H1 (cell line): ENCODE results near the gene TRPV4. TPM values are rescaled to one million over a fixed set of nuclear protein-coding genes. Genes with fewer than 3 reads are reported as not detected.

Experiments used
- BRCA1 ChIP-seq: IDR thresholded peaks from 2 replicates; pipeline ENCODE4 v1.6.1; 2012; ENCODE audit warnings: low read depth, low read length, improper control_type of control experiment
- EGR1 ChIP-seq: IDR thresholded peaks from 2 replicates; pipeline ENCODE4 v1.6.1; 2011; ENCODE audit warnings: low read depth, low read length, borderline replicate concordance
- NRF1 ChIP-seq: IDR thresholded peaks from 2 replicates; pipeline ENCODE4 v1.6.1; 2011; ENCODE audit warnings: mild to moderate bottlenecking, low read depth, low read length, improper control_type of control experiment
- SIX5 ChIP-seq: IDR thresholded peaks from 2 replicates; pipeline ENCODE4 v1.6.1; 2011; ENCODE audit warnings: mild to moderate bottlenecking, low read depth, low read length
- TBP ChIP-seq: IDR thresholded peaks from 2 replicates; pipeline ENCODE4 v1.6.1; 2011; ENCODE audit warnings: low read depth, low read length, improper control_type of control experiment
- polyA plus RNA-seq, 7 experiments: library from polyadenylated mRNA; depleted of rRNA in 3 of 7; stranded (reverse) in 5 of 7; unstranded in 2 of 7; fragments of >200 nt in 5 of 7; fragments of 200-250 nt in 2 of 7; gene quantifications; 1 replicate in 5 of 7; 2 replicates in 1 of 7; 4 replicates in 1 of 7; pipeline versions ENCODE4 v1.2.1 to v1.2.3, GENCODE V29; 2011 to 2013; ENCODE audit warnings: missing spikeins in 2 of 7, mixed read lengths in 2 of 7
- total RNA-seq: library from RNA; stranded (reverse); fragmentation: NEBNext Ultra II Directional; extraction: Animal tissue kit (Norgen Biotek cat#: 25700); gene quantifications from 2 replicates; pipeline ENCODE4 v1.2.1, GENCODE V29; 2021
- TF ChIP-seq, protein P1 (sequence below): IDR thresholded peaks from 2 replicates; pipeline ENCODE4 v1.6.1; 2012; ENCODE audit warnings: inconsistent platforms
- TF ChIP-seq, protein P2 (sequence below), 3 experiments: IDR thresholded peaks; 1 replicate in 2 of 3; 2 replicates in 1 of 3; pipeline versions ENCODE4 v1.5.1 to v1.6.1; 2011; ENCODE audit warnings: low read length in 3 of 3, mild to moderate bottlenecking in 3 of 3, inconsistent platforms in 2 of 3, low read depth in 1 of 3, moderate library complexity in 1 of 3; ENCODE audit not compliant: insufficient read depth in 1 of 3; ENCODE audit errors: control extremely low read depth in 1 of 3

The TRPV4 gene
- total and polyA plus RNA-seq, 2 of the 8 experiments (the other 6 are each of a cell fraction or from before 2014, with no cell fraction given) = 2.1 to 6.2 TPM

DNA sequence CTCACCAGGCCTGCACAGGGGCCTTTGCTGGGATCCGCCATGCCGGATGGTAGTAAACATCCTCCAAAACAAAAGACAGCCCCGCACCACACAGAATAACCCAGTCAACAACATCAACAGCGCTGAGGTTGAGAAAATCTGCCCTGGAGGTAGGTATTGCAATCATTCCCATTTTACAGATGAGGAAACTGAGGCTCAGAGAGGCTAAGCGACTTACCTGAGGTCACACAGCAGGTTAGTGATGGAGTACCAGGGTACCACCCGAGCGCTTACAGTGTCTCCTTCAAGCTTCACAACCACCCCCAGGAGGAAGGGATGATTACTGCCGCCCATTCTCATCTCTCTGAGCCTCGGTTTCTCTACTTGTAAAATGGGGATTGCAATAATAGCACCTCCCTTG is 14.9 kb downstream of the TRPV4 start (continued):
- TF ChIP-seq, protein P1, sequence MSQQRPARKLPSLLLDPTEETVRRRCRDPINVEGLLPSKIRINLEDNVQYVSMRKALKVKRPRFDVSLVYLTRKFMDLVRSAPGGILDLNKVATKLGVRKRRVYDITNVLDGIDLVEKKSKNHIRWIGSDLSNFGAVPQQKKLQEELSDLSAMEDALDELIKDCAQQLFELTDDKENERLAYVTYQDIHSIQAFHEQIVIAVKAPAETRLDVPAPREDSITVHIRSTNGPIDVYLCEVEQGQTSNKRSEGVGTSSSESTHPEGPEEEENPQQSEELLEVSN = no peak
- TF ChIP-seq EGR1 (no peak), BRCA1 (no peak), TBP (no peak), SIX5 (no peak), NRF1 (no peak)
- TF ChIP-seq, protein P2, sequence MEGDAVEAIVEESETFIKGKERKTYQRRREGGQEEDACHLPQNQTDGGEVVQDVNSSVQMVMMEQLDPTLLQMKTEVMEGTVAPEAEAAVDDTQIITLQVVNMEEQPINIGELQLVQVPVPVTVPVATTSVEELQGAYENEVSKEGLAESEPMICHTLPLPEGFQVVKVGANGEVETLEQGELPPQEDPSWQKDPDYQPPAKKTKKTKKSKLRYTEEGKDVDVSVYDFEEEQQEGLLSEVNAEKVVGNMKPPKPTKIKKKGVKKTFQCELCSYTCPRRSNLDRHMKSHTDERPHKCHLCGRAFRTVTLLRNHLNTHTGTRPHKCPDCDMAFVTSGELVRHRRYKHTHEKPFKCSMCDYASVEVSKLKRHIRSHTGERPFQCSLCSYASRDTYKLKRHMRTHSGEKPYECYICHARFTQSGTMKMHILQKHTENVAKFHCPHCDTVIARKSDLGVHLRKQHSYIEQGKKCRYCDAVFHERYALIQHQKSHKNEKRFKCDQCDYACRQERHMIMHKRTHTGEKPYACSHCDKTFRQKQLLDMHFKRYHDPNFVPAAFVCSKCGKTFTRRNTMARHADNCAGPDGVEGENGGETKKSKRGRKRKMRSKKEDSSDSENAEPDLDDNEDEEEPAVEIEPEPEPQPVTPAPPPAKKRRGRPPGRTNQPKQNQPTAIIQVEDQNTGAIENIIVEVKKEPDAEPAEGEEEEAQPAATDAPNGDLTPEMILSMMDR (IDR thresholded peaks at IDR 0.05; ENCODE audit: control extremely low read depth in 1 of 3, insufficient read depth in 1 of 3, low read depth in 1 of 3, low read length in 3 of 3) = no peak
